LHCN-M2 (cell line): ENCODE data around the gene MGAT5B. TPM values are rescaled to one million over a fixed set of nuclear protein-coding genes. Genes with fewer than 3 reads are reported as not detected.
A peak's percentile ranks its signal among the peaks of the same experiment; 100 is the strongest.

Experiments used
- DNase-seq: peaks from one replicate; pipeline ENCODE4 v3.0.0-alpha.2; 2012; ENCODE audit warnings: low read depth
- total RNA-seq: library from RNA; depleted of rRNA; stranded (reverse); fragments of >200 nt; gene quantifications from 2 replicates; pipeline ENCODE4 v1.2.3, GENCODE V29; 2014

The MGAT5B gene
- total RNA-seq, 1 experiment from 2014 or later = 0.23 TPM

DNA sequence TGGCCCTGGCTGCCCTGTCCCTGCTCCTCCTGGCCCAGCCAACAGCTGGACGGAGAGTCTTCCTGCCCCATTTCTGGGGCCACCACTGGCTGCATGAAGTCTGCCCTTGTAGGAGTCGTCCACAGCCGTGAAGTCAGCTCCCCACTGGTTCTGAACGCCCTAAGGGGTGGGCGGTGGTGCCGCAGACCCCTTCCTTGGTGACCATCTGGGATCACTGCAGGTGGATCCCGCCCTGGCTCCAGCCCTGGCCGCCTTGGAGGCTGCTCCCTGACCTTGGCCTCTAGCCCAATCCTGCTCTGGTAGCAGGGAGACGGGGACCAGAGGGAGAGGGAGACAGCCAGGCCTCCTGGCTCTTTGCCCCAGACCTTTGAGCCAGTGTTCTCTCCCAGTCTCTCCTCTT is 35.4 kb downstream of the MGAT5B start:
- no peak for DNase-seq

- DNase-seq = no peak
Measured at GRCh38 chr17:76904116-76904515, 35.9 kb downstream of the MGAT5B start.

DNA sequence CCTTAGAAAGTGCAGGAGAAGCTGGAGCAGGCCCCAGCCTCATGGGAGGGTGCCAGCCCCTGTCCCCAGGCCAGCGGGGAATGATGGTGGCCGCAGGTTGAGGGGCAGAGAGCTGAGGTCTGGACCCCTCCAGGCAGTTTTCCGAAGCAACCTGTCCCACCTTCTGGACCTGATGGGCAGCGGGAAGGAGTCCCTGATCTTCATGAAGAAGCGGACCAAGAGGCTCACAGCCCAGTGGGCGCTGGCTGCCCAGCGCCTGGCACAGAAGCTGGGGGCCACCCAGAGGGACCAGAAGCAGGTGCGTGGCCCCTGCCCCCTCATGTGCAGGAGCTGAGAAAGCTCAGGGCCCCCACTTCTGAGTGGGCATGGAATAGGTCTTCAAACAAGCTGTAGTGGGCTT is 36.8 kb downstream of the MGAT5B start:
- DNase-seq = no peak

DNA sequence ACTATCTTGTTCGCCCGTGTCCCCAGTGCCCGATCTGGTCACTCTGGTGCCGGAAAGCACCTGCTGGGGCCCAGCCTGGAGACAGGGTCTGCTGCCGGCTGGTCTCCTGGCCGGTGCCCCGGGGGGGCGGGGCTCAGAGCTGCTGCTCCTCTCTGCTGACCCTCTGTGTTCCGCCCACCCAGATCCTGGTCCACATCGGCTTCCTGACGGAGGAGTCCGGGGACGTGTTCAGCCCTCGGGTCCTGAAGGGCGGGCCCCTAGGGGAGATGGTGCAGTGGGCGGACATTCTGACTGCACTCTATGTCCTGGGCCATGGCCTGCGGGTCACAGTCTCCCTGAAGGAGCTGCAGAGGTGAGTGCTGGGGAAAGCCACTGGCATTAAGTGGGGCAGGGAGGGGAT is 37.6 kb downstream of the MGAT5B start:
- DNase-seq = no peak

GRCh38 chr17:76906463-76906862 is 38.3 kb downstream of the MGAT5B start:
- DNase-seq = no peak

DNA sequence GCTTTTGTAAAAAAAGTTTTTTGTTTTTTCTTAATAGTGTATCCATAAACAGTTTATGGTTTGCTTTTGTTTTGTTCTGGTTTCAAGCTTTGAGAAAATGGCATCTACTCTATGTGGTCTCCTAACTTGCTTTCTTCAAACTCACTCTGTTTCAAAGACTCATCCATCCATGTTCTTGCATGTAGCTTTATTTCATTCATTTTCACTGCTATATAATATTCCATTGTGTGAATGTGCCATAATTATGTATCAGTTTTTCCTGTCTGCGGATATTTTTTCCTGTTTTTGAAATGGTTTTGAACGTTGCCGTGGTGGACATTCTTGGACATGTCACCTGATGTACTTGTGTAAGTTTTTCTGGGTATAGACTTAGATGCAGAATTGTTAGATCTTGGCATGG is 39.1 kb downstream of the MGAT5B start:
- DNase-seq = no peak

DNA sequence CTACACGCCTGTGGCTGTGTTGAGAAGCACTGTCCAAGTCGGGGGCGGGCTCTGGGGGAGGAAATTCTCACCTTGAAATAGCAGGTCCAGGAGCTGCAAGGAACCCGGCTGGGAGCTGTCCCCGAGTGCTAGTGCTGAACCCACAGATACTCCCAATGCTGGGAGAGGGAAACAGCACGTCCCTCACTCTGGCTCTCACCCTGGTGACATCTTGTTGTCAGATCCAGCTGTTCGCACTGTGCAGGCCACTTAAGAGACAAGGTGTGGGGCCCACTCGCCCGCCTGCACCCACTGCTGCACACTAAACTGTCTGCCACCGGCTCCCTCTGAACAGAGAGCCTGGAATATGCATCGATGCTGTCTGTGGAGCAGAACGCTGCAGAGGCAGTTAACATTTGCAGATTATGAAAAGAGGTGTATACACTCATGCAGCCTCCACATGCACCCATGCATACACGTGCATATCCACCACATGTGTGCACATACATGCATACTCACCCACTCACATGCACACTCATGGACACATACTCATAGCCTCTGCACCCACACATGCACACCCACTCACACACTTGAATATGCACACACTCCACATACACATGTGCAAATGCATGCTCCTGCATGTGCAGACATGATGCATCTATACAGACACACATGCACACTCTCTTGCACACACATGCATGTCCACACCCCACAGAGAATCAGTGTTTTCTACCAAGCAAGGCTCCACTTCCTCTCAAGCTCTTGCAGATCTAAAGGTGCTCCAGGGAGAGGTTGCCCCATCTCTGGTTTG is 42.0 kb downstream of the MGAT5B start:
- peak; percentile 10 for DNase-seq

GRCh38 chr17:76911299-76912017 is 43.3 kb downstream of the MGAT5B start:
- no peak for DNase-seq

DNA sequence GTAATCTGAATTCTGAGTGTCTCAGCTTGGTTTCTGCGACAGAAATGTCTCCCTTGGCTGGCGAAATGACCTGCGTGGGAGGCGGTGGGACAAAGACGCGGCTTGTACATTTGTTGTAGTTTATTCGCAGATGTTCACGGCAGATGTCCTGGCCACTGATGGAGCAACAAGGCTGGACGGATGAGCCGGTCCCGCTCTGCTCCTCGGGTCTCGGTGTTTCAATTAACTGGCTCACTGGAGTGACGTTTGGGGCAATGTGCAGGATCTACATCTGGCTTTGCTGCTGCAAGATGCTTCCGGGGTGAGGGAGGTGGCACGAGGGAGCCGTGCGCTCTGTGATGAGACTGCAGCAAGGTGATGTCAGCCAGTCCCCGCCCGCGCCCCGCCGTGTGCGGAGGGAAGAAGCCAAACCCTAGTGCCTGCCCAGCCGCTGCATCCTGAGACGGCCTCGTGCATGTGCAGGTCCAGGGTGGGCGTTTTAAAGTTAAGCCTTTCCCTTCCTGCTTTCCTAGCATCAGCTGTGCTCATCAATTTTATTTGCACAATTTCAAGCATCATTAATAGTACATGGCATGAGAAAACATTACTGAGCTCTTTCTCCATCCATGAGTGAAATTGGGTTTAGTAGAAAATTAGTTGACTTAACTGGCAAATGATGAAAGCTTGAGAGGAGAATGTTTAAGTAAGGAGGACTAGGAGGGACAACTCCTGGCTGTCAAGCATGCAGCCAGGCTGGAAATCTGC is 44.4 kb downstream of the MGAT5B start:
- DNase-seq = no peak

DNA sequence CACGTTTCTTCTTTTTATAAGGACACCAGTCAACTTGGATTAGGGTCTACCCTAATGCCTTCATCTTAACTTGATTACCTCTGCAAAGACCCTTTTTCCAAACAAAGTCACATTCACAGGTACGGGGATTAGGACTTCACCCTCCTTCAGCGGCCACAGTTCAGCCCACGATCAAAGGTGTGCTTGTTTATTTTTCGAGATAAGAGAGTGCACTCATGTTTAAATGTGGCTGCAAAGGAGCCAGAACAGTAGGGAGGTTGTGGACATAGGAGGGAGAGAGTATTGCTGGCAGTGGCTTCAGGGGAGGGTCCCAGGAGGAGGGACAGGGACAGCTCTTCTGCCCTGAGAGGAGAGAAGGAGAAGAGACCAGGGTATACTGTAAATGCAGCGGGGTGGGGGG is 46.7 kb downstream of the MGAT5B start:
- DNase-seq = no peak

GRCh38 chr17:76915840-76916510 is 47.8 kb downstream of the MGAT5B start:
- no peak for DNase-seq

- no peak for DNase-seq
Measured at GRCh38 chr17:76917829-76918228, 49.6 kb downstream of the MGAT5B start.

- DNase-seq = no peak
Measured at GRCh38 chr17:76918811-76919210, 50.6 kb downstream of the MGAT5B start.

- no peak for DNase-seq
Measured at GRCh38 chr17:76920364-76921139, 52.3 kb downstream of the MGAT5B start.

GRCh38 chr17:76921340-76922036 is 53.3 kb downstream of the MGAT5B start:
- no peak for DNase-seq

- no peak for DNase-seq
Measured at GRCh38 chr17:76922084-76922483, 53.9 kb downstream of the MGAT5B start.

- DNase-seq = no peak
Measured at GRCh38 chr17:76922967-76923366, 54.8 kb downstream of the MGAT5B start.

- no peak for DNase-seq
Measured at GRCh38 chr17:76923491-76923890, 55.3 kb downstream of the MGAT5B start.

- no peak for DNase-seq
Measured at GRCh38 chr17:76924345-76925342, 56.4 kb downstream of the MGAT5B start.
